Measurements from ENCODE around the gene MAB21L1.

The MAB21L1 gene

DNA sequence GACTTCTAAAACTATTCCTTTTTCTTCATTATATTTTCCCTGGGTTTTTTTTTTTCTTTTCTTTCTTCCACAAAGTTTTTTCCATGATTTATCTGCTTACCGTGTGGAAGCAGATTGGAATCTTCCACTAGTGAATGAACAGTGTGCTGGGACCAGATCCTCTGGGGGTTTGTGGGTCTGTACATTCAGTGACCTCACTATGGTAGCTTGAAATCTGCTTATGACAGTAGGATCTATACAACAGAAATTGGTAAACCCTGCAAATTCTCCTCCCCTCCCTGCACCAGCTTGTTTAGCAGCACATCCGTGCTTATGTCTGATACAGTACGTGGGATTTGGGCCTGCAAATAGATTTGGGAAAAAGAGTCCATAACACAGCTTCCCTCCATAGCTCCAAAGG, 26.0 kb upstream of the MAB21L1 start:
- H3K4me3 ChIP-seq, result no peak overlapping the region
- no peak overlapping the region for H3K27ac ChIP-seq
- no peak for DNase-seq (ENCODE audit: low spot score)
- TF ChIP-seq, protein P1, sequence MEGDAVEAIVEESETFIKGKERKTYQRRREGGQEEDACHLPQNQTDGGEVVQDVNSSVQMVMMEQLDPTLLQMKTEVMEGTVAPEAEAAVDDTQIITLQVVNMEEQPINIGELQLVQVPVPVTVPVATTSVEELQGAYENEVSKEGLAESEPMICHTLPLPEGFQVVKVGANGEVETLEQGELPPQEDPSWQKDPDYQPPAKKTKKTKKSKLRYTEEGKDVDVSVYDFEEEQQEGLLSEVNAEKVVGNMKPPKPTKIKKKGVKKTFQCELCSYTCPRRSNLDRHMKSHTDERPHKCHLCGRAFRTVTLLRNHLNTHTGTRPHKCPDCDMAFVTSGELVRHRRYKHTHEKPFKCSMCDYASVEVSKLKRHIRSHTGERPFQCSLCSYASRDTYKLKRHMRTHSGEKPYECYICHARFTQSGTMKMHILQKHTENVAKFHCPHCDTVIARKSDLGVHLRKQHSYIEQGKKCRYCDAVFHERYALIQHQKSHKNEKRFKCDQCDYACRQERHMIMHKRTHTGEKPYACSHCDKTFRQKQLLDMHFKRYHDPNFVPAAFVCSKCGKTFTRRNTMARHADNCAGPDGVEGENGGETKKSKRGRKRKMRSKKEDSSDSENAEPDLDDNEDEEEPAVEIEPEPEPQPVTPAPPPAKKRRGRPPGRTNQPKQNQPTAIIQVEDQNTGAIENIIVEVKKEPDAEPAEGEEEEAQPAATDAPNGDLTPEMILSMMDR (IDR thresholded peaks at IDR 0.05), result no peak

- no peak overlapping the region for H3K27ac ChIP-seq
- TF ChIP-seq, protein P1 (IDR thresholded peaks at IDR 0.05), result no peak
- no peak overlapping the region for H3K4me3 ChIP-seq
- no peak for DNase-seq (ENCODE audit: low spot score)
Measured at GRCh38 chr13:35501661-35502235, 25.3 kb upstream of the MAB21L1 start.

DNA sequence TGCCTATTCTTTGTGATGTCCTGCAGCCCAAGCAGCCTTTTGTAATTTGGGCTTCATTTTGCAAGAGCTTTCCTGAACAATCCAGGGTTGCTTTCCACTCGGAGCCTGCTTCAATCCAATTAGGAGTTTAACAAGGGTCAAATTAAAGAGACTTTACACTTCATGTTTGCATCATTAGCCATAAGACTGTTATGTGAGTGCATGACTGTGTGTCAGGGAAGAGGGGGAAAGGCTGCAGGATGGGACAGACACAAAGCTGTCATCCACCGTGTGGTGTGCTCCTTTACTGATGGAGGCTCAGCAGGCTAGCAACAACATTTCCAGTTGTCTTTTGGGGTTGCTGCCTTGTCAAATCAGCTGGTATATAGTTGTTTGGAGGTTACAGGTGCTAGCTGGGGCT, 23.7 kb upstream of the MAB21L1 start:
- no peak overlapping the region for H3K4me3 ChIP-seq
- TF ChIP-seq, protein P1 (IDR thresholded peaks at IDR 0.05), result no peak
- no peak overlapping the region for H3K27ac ChIP-seq
- DNase-seq (ENCODE audit: low spot score), result no peak

DNA sequence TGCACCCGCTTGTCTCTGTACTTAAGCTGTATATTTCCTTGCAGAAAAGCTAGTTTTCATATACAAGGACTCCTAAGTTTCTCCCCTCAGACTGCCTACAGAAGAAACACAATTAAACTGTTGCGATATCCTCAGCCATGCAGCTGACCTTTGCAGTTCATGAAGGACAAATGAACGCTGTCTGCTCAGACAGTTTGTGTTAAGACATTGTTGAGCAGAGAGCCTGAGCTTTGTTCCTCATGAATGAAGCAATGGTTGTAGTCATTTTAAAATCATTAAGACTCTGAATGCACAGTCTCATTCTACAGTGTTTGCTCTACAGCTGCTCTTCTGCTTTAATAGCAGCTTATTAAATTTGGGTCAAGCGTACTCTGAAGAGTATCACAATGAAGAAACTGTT, 23.2 kb upstream of the MAB21L1 start:
- no peak for DNase-seq (ENCODE audit: low spot score)
- H3K27ac ChIP-seq, result no peak overlapping the region
- H3K4me3 ChIP-seq, result no peak overlapping the region
- TF ChIP-seq, protein P1 (IDR thresholded peaks at IDR 0.05), result no peak

- H3K27ac ChIP-seq, result no peak overlapping the region
- H3K4me3 ChIP-seq, result no peak overlapping the region
- DNase-seq (ENCODE audit: low spot score), result no peak
- TF ChIP-seq, protein P1 (IDR thresholded peaks at IDR 0.05), result no peak
Measured at GRCh38 chr13:35499196-35499662, 22.7 kb upstream of the MAB21L1 start.

- Histone ChIP-seq H3K27ac (no peak overlapping the region), H3K4me3 (no peak overlapping the region)
- TF ChIP-seq, protein P1 (IDR thresholded peaks at IDR 0.05), result no peak
- DNase-seq (ENCODE audit: low spot score), result no peak
Measured at GRCh38 chr13:35498231-35498630, 21.7 kb upstream of the MAB21L1 start.

DNA sequence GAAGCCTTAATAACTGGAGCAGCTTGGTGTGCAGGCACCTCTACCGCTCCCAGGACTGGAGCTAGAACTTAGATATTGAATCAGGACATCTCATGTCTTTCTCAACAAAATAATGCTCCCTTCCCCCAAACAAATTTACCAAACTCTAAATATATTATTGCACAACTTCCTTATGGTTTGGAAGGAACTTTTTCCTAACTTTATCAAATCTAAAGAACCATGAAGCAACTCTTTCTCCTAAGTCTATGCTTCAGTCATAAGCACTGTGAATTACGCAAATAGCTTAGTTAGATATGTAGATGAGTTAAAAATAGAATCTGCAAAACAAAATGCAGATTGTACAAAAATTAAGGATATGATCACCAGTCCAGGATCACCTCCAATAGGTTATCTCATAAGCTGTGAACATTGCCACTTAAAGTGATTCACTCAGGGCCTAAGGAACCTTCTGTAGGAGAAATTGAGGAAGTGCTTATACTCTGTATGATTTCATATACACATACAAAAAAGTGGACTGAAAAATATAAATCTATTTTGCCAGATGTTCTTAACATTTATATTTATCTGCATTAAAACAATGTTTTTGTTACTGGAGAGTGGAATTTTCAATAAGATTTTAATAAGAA, 20.4 kb upstream of the MAB21L1 start:
- Histone ChIP-seq H3K4me3 (no peak overlapping the region), H3K27ac (no peak overlapping the region)
- DNase-seq (ENCODE audit: low spot score), result no peak
- TF ChIP-seq, protein P1 (IDR thresholded peaks at IDR 0.05), result no peak
